Activated naive CD8-positive, alpha-beta T cell (primary cell): ENCODE data around the gene ESM1.

Source experiments
- H3K27ac Mint-ChIP-seq: one replicate; pipeline ENCODE4 v1.8.0; 2021; ENCODE audit warnings: mixed read lengths
- H3K27me3 Mint-ChIP-seq: one replicate; pipeline ENCODE4 v1.8.0; 2021; ENCODE audit warnings: mixed read lengths
- H3K36me3 Mint-ChIP-seq: one replicate; pipeline ENCODE4 v1.8.0; 2021; ENCODE audit warnings: mixed read lengths
- H3K4me1 Mint-ChIP-seq: one replicate; pipeline ENCODE4 v1.8.0; 2021; ENCODE audit warnings: low read depth, mixed read lengths
- H3K4me3 Mint-ChIP-seq: one replicate; pipeline ENCODE4 v1.8.0; 2021; ENCODE audit warnings: mild to moderate bottlenecking, mixed read lengths
- H3K9me3 Mint-ChIP-seq: one replicate; pipeline ENCODE4 v1.8.0; 2021; ENCODE audit warnings: low read depth, mixed read lengths

Gene ESM1

GRCh38 chr5:54995168-54995567, 9.8 kb upstream of the ESM1 start:
- Mint-ChIP-seq H3K4me1 (peaks cover 6% of the 10 kb centered on the region), H3K36me3 (no peaks in the 10 kb centered on the region), H3K9me3 (no peaks in the 10 kb centered on the region), H3K4me3 (no peak overlapping the region), H3K27ac (no peak overlapping the region), H3K27me3 (peaks cover 2% of the 10 kb centered on the region)

GRCh38 chr5:54994628-54995027, 9.2 kb upstream of the ESM1 start:
- peaks cover 2% of the 10 kb centered on the region for H3K27me3 Mint-ChIP-seq
- H3K4me1 Mint-ChIP-seq, result peaks cover 4% of the 10 kb centered on the region
- H3K36me3 Mint-ChIP-seq, result no peaks in the 10 kb centered on the region
- no peaks in the 10 kb centered on the region for H3K9me3 Mint-ChIP-seq
- no peak overlapping the region for H3K27ac Mint-ChIP-seq
- no peak overlapping the region for H3K4me3 Mint-ChIP-seq

DNA sequence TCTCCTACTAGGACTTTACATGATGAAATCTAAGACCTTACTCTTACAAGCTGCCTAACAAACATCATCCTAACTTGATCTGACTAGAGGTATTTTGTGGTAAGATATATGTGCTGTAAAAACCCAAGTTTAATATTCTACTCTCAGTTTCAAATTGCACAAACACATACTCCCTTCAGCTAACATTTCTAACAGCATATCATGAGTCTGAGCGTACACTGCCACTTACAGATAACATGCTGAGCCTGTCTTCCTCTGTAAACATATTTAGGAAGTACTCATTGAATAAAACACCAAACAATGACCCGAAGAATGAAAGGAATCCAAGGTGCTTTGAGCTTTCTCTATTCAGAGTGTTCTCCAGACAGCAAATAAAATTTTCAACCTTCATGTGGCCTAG, 7.9 kb upstream of the ESM1 start:
- Mint-ChIP-seq H3K4me3 (no peak overlapping the region), H3K9me3 (no peaks in the 10 kb centered on the region), H3K27ac (no peak overlapping the region), H3K27me3 (peaks cover 2% of the 10 kb centered on the region), H3K36me3 (no peaks in the 10 kb centered on the region), H3K4me1 (peaks cover 17% of the 10 kb centered on the region)

- Mint-ChIP-seq H3K36me3 (no peaks in the 10 kb centered on the region), H3K27me3 (peaks cover 2% of the 10 kb centered on the region), H3K9me3 (no peaks in the 10 kb centered on the region), H3K4me3 (no peak overlapping the region), H3K4me1 (peaks cover 26% of the 10 kb centered on the region), H3K27ac (no peak overlapping the region)
Measured at GRCh38 chr5:54991416-54991815, 6.0 kb upstream of the ESM1 start.

DNA sequence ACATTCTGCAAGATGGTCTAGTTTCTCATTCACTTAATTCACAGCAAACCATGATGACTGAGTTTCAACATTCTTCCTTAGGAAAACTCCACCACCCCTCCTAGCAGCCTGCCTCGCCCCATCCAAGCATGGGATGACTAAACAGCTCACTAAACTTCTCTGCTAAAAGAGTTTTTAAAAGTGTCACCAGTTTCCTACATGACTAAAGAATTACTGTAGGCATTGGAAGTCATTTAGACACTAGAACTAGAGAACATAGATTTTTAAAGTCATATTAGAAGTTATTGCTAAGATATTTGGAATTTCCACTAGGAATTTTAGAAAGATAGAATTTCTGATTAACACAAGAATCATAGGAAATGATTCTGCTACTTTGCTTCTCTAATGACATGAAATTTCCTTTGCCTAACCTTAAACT, 5.5 kb upstream of the ESM1 start:
- no peaks in the 10 kb centered on the region for H3K36me3 Mint-ChIP-seq
- peaks cover 2% of the 10 kb centered on the region for H3K27me3 Mint-ChIP-seq
- H3K4me1 Mint-ChIP-seq, result peaks cover 31% of the 10 kb centered on the region
- H3K9me3 Mint-ChIP-seq, result no peaks in the 10 kb centered on the region
- H3K27ac Mint-ChIP-seq, result no peak overlapping the region
- H3K4me3 Mint-ChIP-seq, result no peak overlapping the region

DNA sequence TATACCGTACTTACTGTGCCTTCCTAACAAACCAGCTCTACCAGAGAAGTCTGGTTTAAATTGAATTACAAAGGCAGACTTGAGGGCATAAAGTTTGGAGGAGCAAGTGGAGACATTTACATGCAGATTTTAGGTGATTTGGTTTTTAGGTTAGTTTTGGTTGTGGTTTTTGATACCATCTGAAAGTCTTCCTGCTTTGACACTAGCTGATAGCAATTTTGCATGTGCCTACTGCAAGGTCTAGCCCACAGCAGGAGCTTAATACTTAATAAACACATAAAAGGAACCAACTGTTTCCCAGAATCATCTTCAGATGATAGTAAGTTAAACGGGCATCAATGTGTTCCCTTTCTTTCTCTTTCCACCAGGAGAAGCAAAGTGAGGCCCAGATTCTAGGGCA, 3.4 kb upstream of the ESM1 start:
- H3K4me3 Mint-ChIP-seq, result peak overlapping the region; percentile 18
- peaks cover 40% of the 10 kb centered on the region for H3K4me1 Mint-ChIP-seq
- H3K27me3 Mint-ChIP-seq, result peaks cover 4% of the 10 kb centered on the region
- H3K9me3 Mint-ChIP-seq, result no peaks in the 10 kb centered on the region
- no peak overlapping the region for H3K27ac Mint-ChIP-seq
- H3K36me3 Mint-ChIP-seq, result no peaks in the 10 kb centered on the region

DNA sequence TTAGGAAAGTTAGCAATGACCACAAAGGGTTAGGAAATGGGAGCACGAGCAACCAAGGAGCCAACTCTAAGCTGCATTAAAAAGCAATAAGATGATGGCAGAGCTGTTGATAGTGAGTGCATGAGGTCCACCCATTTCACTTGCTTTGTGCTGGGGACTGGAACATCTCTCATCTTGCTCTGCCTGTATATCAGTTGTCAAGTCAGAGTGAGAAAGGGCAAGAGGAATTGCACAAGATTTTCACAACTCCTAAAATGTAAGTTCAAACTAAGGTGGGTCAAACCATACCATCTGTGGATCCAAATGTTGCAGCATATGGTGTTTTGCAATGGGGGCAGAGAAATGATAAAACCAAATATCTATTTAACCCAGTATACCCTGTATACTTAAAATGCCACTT, 2.8 kb upstream of the ESM1 start:
- Mint-ChIP-seq H3K27ac (no peak overlapping the region), H3K9me3 (no peaks in the 10 kb centered on the region)

DNA sequence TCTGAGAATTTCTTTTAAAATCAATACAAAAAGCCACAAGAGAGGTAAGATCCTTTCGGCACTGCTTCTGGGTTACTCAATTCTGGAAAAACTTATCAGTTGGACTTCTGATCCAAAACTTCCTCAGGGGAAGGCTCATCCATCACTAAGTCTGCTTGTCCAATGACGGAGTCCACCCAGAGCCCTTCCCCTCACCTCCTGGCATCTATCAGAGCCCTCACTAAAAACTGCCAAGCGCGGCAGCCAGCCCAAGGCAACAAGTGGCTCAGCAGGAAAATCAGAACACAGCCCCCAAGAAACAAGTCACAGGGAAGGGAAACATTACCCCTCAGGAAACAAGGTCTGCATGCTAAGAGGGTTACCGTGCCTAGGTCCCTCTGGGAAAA, 869 bp upstream of the ESM1 start:
- Mint-ChIP-seq H3K4me3 (no peak overlapping the region), H3K4me1 (peaks cover 40% of the 10 kb centered on the region), H3K27ac (no peak overlapping the region), H3K27me3 (peaks cover 4% of the 10 kb centered on the region), H3K9me3 (no peaks in the 10 kb centered on the region), H3K36me3 (no peaks in the 10 kb centered on the region)

More for the DNA sequence above, 2.8 kb upstream of the ESM1 start:
- H3K4me3 Mint-ChIP-seq, result no peak overlapping the region
- H3K36me3 Mint-ChIP-seq, result no peaks in the 10 kb centered on the region
- H3K27me3 Mint-ChIP-seq, result peaks cover 4% of the 10 kb centered on the region
- peaks cover 40% of the 10 kb centered on the region for H3K4me1 Mint-ChIP-seq

DNA sequence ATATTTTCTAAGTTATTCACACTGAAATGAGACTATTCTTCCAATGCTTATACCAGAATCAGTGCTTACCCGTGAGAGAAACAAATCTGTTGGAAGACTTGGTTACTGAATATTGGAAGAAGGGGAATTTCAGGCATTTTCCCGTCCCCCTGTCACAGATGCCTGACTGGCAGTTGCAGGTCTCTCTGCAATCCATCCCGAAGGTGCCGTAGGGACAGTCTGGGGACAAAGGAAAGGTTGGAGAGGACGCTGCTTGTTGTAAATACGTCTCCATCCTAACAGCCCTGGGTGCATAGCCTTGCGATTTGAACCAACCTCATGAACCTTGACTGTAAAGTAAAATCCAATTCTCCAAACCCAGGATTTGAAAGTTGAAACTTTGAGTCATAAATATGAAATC, 3.5 kb downstream of the ESM1 start:
- H3K36me3 Mint-ChIP-seq, result peaks cover 6% of the 10 kb centered on the region
- no peaks in the 10 kb centered on the region for H3K9me3 Mint-ChIP-seq
- H3K27me3 Mint-ChIP-seq, result peaks cover 2% of the 10 kb centered on the region
- no peak overlapping the region for H3K27ac Mint-ChIP-seq
- no peak overlapping the region for H3K4me3 Mint-ChIP-seq
- peaks cover 14% of the 10 kb centered on the region for H3K4me1 Mint-ChIP-seq

GRCh38 chr5:54975701-54976100, 9.7 kb downstream of the ESM1 start:
- Mint-ChIP-seq H3K4me1 (peaks cover 10% of the 10 kb centered on the region), H3K27me3 (no peaks in the 10 kb centered on the region), H3K9me3 (no peaks in the 10 kb centered on the region), H3K36me3 (peaks cover 6% of the 10 kb centered on the region), H3K27ac (no peak overlapping the region), H3K4me3 (no peak overlapping the region)

- Mint-ChIP-seq H3K27me3 (no peaks in the 10 kb centered on the region), H3K27ac (no peak overlapping the region), H3K4me3 (no peak overlapping the region), H3K9me3 (no peaks in the 10 kb centered on the region), H3K4me1 (no peaks in the 10 kb centered on the region), H3K36me3 (no peaks in the 10 kb centered on the region)
Measured at GRCh38 chr5:54969856-54970828, 15.3 kb downstream of the ESM1 start.

- Mint-ChIP-seq H3K4me3 (no peak overlapping the region), H3K27me3 (no peaks in the 10 kb centered on the region), H3K36me3 (peaks cover 4% of the 10 kb centered on the region), H3K4me1 (peaks cover 4% of the 10 kb centered on the region), H3K27ac (no peak overlapping the region), H3K9me3 (no peaks in the 10 kb centered on the region)
Measured at GRCh38 chr5:54969242-54969641, 16.2 kb downstream of the ESM1 start.

- Mint-ChIP-seq H3K4me3 (no peak overlapping the region), H3K9me3 (no peaks in the 10 kb centered on the region), H3K27ac (no peak overlapping the region), H3K4me1 (peaks cover 4% of the 10 kb centered on the region), H3K27me3 (no peaks in the 10 kb centered on the region), H3K36me3 (peaks cover 4% of the 10 kb centered on the region)
Measured at GRCh38 chr5:54965806-54966205, 19.6 kb downstream of the ESM1 start.

- Mint-ChIP-seq H3K27me3 (peaks cover 2% of the 10 kb centered on the region), H3K27ac (no peak overlapping the region), H3K9me3 (no peaks in the 10 kb centered on the region), H3K4me3 (no peak overlapping the region), H3K36me3 (peaks cover 4% of the 10 kb centered on the region), H3K4me1 (peaks cover 4% of the 10 kb centered on the region)
Measured at GRCh38 chr5:54964405-54964804, 21.0 kb downstream of the ESM1 start.

- Mint-ChIP-seq H3K27ac (no peak overlapping the region), H3K4me1 (peaks cover 4% of the 10 kb centered on the region), H3K9me3 (no peaks in the 10 kb centered on the region), H3K27me3 (peaks cover 2% of the 10 kb centered on the region), H3K4me3 (no peak overlapping the region), H3K36me3 (peaks cover 4% of the 10 kb centered on the region)
Measured at GRCh38 chr5:54959673-54960418, 25.5 kb downstream of the ESM1 start.
